Activated B cell treated with CpG ODN at 0.5 μM for 24 hours (primary cell): ENCODE measurements around the gene KDM1B. TPM values are rescaled to one million over a fixed set of nuclear protein-coding genes. Genes with fewer than 3 reads are reported as not detected.
"Not testable (repeated sequence)": the region's sequence is repeated elsewhere in the genome, so short reads cannot be mapped to it uniquely, and the experiment has no call there.

Source experiments
- ATAC-seq: fragments of 200-7000 bp; cut with Tn5 transposase; one replicate; pipeline ENCODE4 v1.10.0; 2021; ENCODE audit warnings: low read depth, mild to moderate bottlenecking, moderate library complexity
- CTCF ChIA-PET: fragments of 350-600 bp; sonication (Branson Sonifier 250); formaldehyde crosslinking; loops from one replicate; lab custom pipeline; 2021; ENCODE audit warnings: antibody characterized with exemption; lab: Charles Lee
- POLR2A ChIA-PET: fragments of 350-600 bp; sonication (Branson Sonifier 250); formaldehyde crosslinking; loops from one replicate; lab custom pipeline; 2021; ENCODE audit warnings: antibody characterized with exemption; lab: Charles Lee
- DNase-seq: peaks from one replicate; pipeline ENCODE4 v3.0.0; 2022
- H3K27ac Mint-ChIP-seq: one replicate; pipeline ENCODE4 v1.8.0; 2020; ENCODE audit warnings: mixed read lengths
- H3K27me3 Mint-ChIP-seq: one replicate; pipeline ENCODE4 v1.8.0; 2021; ENCODE audit warnings: mixed read lengths
- H3K36me3 Mint-ChIP-seq: one replicate; pipeline ENCODE4 v1.8.0; 2021; ENCODE audit warnings: low read depth, mixed read lengths
- H3K4me1 Mint-ChIP-seq: one replicate; pipeline ENCODE4 v1.8.0; 2021; ENCODE audit warnings: mixed read lengths
- H3K4me3 Mint-ChIP-seq: one replicate; pipeline ENCODE4 v1.8.0; 2020; ENCODE audit warnings: mild to moderate bottlenecking, mixed read lengths
- H3K9me3 Mint-ChIP-seq: one replicate; pipeline ENCODE4 v1.8.0; 2020; ENCODE audit warnings: mixed read lengths
- intact Hi-C: fragments of 100-400 bp; cut with micrococcal nuclease; formaldehyde crosslinking; loops from one replicate; pipeline ENCODE4 v1.15.1; 2024
- total RNA-seq: library from RNA; stranded (reverse); gene quantifications from 2 replicates; pipeline ENCODE4 v1.2.3, GENCODE V29; 2022
- TF ChIP-seq, protein P1 (sequence below): fragments of 200-600 bp; IDR thresholded peaks from one replicate; pipeline ENCODE4 v1.8.0; 2022; ENCODE audit warnings: antibody characterized with exemption, mild to moderate bottlenecking

Gene KDM1B
- total RNA-seq, 1 donor from 2014 or later = 21.0 TPM

- intact Hi-C loops = no loop called here
- CTCF ChIA-PET = no interaction called here
Observed at GRCh38 chr6:18207949-18208348, 52.7 kb downstream of the KDM1B start.

GRCh38 chr6:18208778-18209177 lies 53.6 kb downstream of the KDM1B start:
- CTCF ChIA-PET, H3K27ac Mint-ChIP-seq, H3K27me3 Mint-ChIP-seq, H3K9me3 Mint-ChIP-seq, POLR2A ChIA-PET, DNase-seq, ATAC-seq, H3K4me3 Mint-ChIP-seq, H3K4me1 Mint-ChIP-seq, intact Hi-C loops: not testable (repeated sequence)
- peaks cover 68% of the 10 kb centered on the region for H3K36me3 Mint-ChIP-seq

More at GRCh38 chr6:18207949-18208348, 52.7 kb downstream of the KDM1B start:
- Mint-ChIP-seq H3K9me3 (no peaks in the 10 kb centered on the region), H3K36me3 (peaks cover 69% of the 10 kb centered on the region), H3K27ac (no peak overlapping the region), H3K4me3 (no peak overlapping the region), H3K4me1 (peaks cover 7% of the 10 kb centered on the region), H3K27me3 (no peaks in the 10 kb centered on the region)
- POLR2A ChIA-PET = no interaction called here
- ATAC-seq = no peak
- TF ChIP-seq, protein P1, sequence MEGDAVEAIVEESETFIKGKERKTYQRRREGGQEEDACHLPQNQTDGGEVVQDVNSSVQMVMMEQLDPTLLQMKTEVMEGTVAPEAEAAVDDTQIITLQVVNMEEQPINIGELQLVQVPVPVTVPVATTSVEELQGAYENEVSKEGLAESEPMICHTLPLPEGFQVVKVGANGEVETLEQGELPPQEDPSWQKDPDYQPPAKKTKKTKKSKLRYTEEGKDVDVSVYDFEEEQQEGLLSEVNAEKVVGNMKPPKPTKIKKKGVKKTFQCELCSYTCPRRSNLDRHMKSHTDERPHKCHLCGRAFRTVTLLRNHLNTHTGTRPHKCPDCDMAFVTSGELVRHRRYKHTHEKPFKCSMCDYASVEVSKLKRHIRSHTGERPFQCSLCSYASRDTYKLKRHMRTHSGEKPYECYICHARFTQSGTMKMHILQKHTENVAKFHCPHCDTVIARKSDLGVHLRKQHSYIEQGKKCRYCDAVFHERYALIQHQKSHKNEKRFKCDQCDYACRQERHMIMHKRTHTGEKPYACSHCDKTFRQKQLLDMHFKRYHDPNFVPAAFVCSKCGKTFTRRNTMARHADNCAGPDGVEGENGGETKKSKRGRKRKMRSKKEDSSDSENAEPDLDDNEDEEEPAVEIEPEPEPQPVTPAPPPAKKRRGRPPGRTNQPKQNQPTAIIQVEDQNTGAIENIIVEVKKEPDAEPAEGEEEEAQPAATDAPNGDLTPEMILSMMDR = no peak
- no peak for DNase-seq

GRCh38 chr6:18209539-18210197 lies 54.4 kb downstream of the KDM1B start:
- Mint-ChIP-seq H3K4me3 (no peak overlapping the region), H3K27ac (no peak overlapping the region), H3K27me3 (no peaks in the 10 kb centered on the region), H3K9me3 (no peaks in the 10 kb centered on the region), H3K36me3 (peaks cover 62% of the 10 kb centered on the region), H3K4me1 (peaks cover 14% of the 10 kb centered on the region)
- TF ChIP-seq, protein P1 = no peak
- ATAC-seq = no peak
- DNase-seq = no peak
- POLR2A ChIA-PET = no interaction called here
- CTCF ChIA-PET = no interaction called here
- intact Hi-C loops = loop anchor here (10.0 kb wide), 1 partner anchor 55 kb away; the partner anchor contains the start of gene DEK

DNA sequence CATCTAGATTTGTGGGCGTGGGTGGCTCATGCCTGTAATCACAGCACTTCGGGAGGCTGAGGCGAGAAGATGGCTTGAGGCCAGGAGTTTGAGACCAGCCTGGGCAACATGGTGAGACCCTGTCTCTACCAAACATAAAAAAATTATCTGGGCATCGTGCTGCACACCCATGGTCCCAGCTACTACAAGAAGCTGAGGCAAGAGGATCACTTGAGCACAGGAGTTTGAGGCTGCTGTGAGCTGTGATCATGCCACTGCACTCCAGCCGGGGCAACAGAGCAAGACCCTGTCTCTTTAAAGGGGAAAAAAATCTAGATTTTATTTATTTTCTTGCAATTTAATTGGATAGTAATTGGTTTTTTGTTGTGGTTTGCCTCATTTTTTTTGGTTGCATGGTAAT lies 55.5 kb downstream of the KDM1B start:
- TF ChIP-seq, protein P1 = no peak
- Mint-ChIP-seq H3K27ac (no peak overlapping the region), H3K4me3 (no peak overlapping the region), H3K27me3 (no peaks in the 10 kb centered on the region), H3K36me3 (peaks cover 60% of the 10 kb centered on the region), H3K4me1 (peaks cover 24% of the 10 kb centered on the region), H3K9me3 (no peaks in the 10 kb centered on the region)
- intact Hi-C loops = loop anchor here (10.0 kb wide), 1 partner anchor 54 kb away; the partner anchor contains the start of gene DEK
- ChIA-PET CTCF (no interaction called here), POLR2A (no interaction called here)
- DNase-seq = no peak
- ATAC-seq = no peak

DNA sequence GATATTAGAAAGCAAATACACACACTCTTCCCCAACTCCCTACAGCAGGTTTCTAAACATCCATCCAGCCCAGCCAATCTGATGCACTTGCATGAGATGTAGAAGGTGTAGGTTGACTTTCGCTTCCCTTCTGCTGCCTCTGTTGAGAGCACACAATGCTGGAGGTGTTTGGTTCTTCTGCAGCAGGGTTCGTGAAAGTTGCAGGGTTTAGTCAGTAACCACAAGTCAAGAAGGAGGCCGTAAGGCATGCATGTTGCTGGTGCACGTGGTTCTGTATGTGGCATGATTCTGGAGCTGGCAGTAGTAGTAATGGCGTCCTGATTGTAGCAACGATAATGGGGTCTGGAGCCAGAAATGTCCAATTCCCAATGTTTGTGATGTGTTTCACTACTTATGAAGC lies 56.1 kb downstream of the KDM1B start:
- CTCF ChIA-PET = no interaction called here
- TF ChIP-seq, protein P1 = no peak
- POLR2A ChIA-PET = no interaction called here
- Mint-ChIP-seq H3K4me3 (no peak overlapping the region), H3K27ac (no peak overlapping the region), H3K4me1 (peaks cover 29% of the 10 kb centered on the region), H3K36me3 (peaks cover 60% of the 10 kb centered on the region), H3K9me3 (no peaks in the 10 kb centered on the region), H3K27me3 (no peaks in the 10 kb centered on the region)
- ATAC-seq (peak; percentile 56), DNase-seq (no peak)
- intact Hi-C loops = loop anchor here (10.0 kb wide), 1 partner anchor 53 kb away; the partner anchor contains the start of gene DEK
